Parathyroid adenoma (tissue), 2 donors: ENCODE measurements around the gene DSCAML1.

Source experiments
- H2AFZ ChIP-seq: fragments of 300-600 bp; sonication (generic); one replicate; pipeline ENCODE4 v1.7.0; 2017; ENCODE audit warnings: antibody characterized with exemption, mild to moderate bottlenecking
- H3K27ac ChIP-seq: fragments of 300-600 bp; sonication (generic); one replicate; pipeline ENCODE4 v1.7.0; 2017
- H3K27me3 ChIP-seq: fragments of 300-600 bp; sonication (generic); one replicate; pipeline ENCODE4 v1.7.0; 2017; ENCODE audit warnings: low read length; ENCODE audit not compliant: control insufficient read depth, insufficient read depth
- H3K36me3 ChIP-seq: fragments of 300-600 bp; sonication (generic); one replicate; pipeline ENCODE4 v1.7.0; 2017; ENCODE audit warnings: low read length; ENCODE audit not compliant: control insufficient read depth, insufficient read depth
- H3K4me1 ChIP-seq: fragments of 300-600 bp; sonication (generic); one replicate; pipeline ENCODE4 v1.7.0; 2017; ENCODE audit warnings: control low read depth
- H3K4me2 ChIP-seq: fragments of 300-600 bp; sonication (generic); one replicate; pipeline ENCODE4 v1.7.0; 2017; ENCODE audit warnings: low read length
- H3K4me3 ChIP-seq: fragments of 300-600 bp; sonication (generic); one replicate; pipeline ENCODE4 v1.7.0; 2017; ENCODE audit warnings: low read depth, low read length
- H3K79me2 ChIP-seq: fragments of 300-600 bp; sonication (generic); one replicate; pipeline ENCODE4 v1.7.0; 2017; ENCODE audit warnings: control low read depth
- H3K9ac ChIP-seq: fragments of 300-600 bp; sonication (generic); one replicate; pipeline ENCODE4 v1.7.0; 2017; ENCODE audit warnings: mild to moderate bottlenecking
- H3K9me3 ChIP-seq: fragments of 300-600 bp; sonication (generic); one replicate; pipeline ENCODE4 v1.7.0; 2017; ENCODE audit warnings: low read length; ENCODE audit not compliant: control insufficient read depth
- TF ChIP-seq, protein P1 (sequence below): fragments of 300-600 bp; sonication (generic); IDR thresholded peaks from one replicate; pipeline ENCODE4 v1.7.0; 2017; ENCODE audit warnings: antibody characterized with exemption, mild to moderate bottlenecking
- donor health status: primary hyperparathyroidism.

Gene DSCAML1

GRCh38 chr11:117631336-117632140 is 165.5 kb downstream of the DSCAML1 start:
- Histone ChIP-seq H3K9me3 (no peaks in the 10 kb centered on the region), H2AFZ (no peak overlapping the region), H3K4me2 (no peak overlapping the region), H3K36me3 (no peaks in the 10 kb centered on the region), H3K79me2 (no peaks in the 10 kb centered on the region), H3K4me1 (no peaks in the 10 kb centered on the region), H3K27ac (no peak overlapping the region), H3K27me3 (no peaks in the 10 kb centered on the region), H3K9ac (no peak overlapping the region), H3K4me3 (no peak overlapping the region)
- TF ChIP-seq, protein P1, sequence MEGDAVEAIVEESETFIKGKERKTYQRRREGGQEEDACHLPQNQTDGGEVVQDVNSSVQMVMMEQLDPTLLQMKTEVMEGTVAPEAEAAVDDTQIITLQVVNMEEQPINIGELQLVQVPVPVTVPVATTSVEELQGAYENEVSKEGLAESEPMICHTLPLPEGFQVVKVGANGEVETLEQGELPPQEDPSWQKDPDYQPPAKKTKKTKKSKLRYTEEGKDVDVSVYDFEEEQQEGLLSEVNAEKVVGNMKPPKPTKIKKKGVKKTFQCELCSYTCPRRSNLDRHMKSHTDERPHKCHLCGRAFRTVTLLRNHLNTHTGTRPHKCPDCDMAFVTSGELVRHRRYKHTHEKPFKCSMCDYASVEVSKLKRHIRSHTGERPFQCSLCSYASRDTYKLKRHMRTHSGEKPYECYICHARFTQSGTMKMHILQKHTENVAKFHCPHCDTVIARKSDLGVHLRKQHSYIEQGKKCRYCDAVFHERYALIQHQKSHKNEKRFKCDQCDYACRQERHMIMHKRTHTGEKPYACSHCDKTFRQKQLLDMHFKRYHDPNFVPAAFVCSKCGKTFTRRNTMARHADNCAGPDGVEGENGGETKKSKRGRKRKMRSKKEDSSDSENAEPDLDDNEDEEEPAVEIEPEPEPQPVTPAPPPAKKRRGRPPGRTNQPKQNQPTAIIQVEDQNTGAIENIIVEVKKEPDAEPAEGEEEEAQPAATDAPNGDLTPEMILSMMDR, result no peak

DNA sequence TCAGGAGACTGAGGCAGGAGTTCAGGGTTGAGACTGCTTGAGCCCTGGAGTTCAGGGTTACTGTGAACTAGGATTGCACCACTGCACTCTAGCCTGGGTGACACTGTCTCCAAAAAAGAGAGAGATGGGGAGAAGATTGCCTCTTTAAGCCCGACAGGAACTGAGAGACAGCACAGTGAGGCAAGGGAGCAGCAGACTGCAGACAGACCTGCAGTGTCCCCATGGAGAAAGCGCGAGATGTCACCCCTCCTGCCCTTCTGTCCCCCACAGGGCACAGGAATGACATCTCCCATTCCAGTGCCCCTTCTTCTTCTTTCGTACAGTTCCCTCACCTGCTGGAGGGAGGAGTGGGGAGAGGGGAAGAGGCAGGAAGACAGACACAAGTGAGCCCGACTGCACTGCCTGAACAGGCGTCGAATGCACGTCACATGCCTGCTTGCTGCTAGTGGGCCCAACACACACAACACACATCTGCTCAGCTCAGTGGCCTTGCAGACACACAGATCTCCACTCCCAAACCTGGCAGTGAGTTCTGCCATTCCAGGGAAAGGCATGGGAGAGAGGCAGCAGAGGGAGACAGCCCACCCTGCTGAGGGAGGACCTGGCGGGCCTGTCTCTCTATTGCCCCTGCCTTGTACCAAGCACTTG is 167.0 kb downstream of the DSCAML1 start:
- TF ChIP-seq, protein P1, result no peak
- Histone ChIP-seq H3K79me2 (no peaks in the 10 kb centered on the region), H3K9ac (no peak overlapping the region), H3K27me3 (no peaks in the 10 kb centered on the region), H3K27ac (no peak overlapping the region), H2AFZ (no peak overlapping the region), H3K9me3 (no peaks in the 10 kb centered on the region), H3K4me3 (no peak overlapping the region), H3K4me1 (no peaks in the 10 kb centered on the region), H3K4me2 (no peak overlapping the region), H3K36me3 (no peaks in the 10 kb centered on the region)

- no peaks in the 10 kb centered on the region for H3K79me2 ChIP-seq
- no peak overlapping the region for H2AFZ ChIP-seq
- H3K9ac ChIP-seq, result no peak overlapping the region
- H3K4me1 ChIP-seq, result no peaks in the 10 kb centered on the region
- H3K4me2 ChIP-seq, result no peak overlapping the region
- no peaks in the 10 kb centered on the region for H3K9me3 ChIP-seq
- no peaks in the 10 kb centered on the region for H3K36me3 ChIP-seq
- H3K27me3 ChIP-seq, result no peaks in the 10 kb centered on the region
- H3K4me3 ChIP-seq, result no peak overlapping the region
- no peak overlapping the region for H3K27ac ChIP-seq
- TF ChIP-seq, protein P1, result no peak
These were observed 167.9 kb downstream of the DSCAML1 start for GRCh38 chr11:117629146-117629545.

DNA sequence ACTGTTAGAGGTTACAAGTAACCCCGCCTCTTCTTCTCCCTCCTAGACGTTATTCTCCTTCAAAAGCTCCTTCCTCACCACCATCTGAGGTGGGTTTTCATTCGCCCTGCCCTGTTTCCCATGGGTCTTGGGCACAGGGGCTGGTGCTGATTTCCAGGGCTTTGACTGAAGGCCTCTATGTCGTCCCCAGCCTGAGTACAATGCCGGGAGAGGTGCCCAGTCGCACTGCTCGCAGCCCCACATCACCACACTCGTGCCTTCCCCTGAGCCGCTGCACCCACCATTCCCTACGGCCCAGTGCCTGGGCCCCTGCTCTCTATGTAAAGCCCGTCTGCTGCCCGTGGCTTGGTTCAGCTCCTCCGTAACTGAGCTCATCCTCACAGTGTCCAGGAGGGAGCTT is 169.8 kb downstream of the DSCAML1 start:
- Histone ChIP-seq H3K36me3 (no peaks in the 10 kb centered on the region), H3K27ac (no peak overlapping the region), H3K9me3 (no peaks in the 10 kb centered on the region), H2AFZ (no peak overlapping the region), H3K4me1 (no peaks in the 10 kb centered on the region), H3K4me3 (no peak overlapping the region), H3K4me2 (no peak overlapping the region), H3K9ac (no peak overlapping the region), H3K79me2 (no peaks in the 10 kb centered on the region), H3K27me3 (no peaks in the 10 kb centered on the region)
- TF ChIP-seq, protein P1, result no peak
